Thyroid gland (tissue), 4 donors: ENCODE data around the gene PAFAH2.

ENCODE experiments used
- POLR2A ChIP-seq, 2 donors: fragments of 450-650 bp; IDR thresholded peaks; one replicate each; pipeline ENCODE4 v1.6.1; 2017; ENCODE audit warnings: antibody characterized with exemption in 2 of 2, mild to moderate bottlenecking in 2 of 2, moderate library complexity in 1 of 2
- TF ChIP-seq, protein P1 (sequence below), 6 experiments: fragments of 200-600 bp in 3 of 6; fragments of 450-650 bp in 3 of 6; sonication (generic) in 3 of 6; IDR thresholded peaks; one replicate each; pipeline ENCODE4 v1.5.1; 2016 to 2019; ENCODE audit warnings: antibody characterized with exemption in 6 of 6, mild to moderate bottlenecking in 2 of 6, inconsistent platforms in 1 of 6, moderate library complexity in 1 of 6

DNA sequence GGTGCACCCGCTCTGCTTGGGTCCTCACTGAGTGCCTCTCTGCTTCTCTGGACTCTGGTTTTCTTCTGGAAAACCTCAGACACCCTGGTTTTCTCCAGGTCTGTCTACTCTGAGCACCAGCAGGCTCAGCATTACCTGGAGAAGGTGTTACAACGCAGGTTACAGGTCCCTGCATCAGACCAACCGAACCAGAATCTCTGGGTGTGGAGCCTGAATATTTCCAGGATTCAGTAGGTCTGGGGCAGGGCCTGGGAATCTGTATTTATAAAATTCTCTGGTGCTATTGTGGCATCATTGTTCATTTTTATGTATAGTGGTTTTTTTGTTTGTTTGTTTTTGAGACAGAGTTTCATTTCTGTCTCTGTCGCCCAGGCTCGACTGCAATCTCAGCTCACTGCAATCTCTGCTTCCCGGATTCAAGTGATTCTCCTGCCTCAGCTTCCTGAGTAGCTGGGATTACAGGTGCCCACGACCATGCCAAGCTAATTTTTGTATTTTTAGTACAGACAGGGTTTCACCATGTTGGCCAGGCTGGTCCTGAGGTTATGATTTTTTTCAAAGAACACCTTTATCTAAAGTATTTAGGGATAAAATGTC is 49.5 kb upstream of the PAFAH2 start:
- TF ChIP-seq, protein P1, sequence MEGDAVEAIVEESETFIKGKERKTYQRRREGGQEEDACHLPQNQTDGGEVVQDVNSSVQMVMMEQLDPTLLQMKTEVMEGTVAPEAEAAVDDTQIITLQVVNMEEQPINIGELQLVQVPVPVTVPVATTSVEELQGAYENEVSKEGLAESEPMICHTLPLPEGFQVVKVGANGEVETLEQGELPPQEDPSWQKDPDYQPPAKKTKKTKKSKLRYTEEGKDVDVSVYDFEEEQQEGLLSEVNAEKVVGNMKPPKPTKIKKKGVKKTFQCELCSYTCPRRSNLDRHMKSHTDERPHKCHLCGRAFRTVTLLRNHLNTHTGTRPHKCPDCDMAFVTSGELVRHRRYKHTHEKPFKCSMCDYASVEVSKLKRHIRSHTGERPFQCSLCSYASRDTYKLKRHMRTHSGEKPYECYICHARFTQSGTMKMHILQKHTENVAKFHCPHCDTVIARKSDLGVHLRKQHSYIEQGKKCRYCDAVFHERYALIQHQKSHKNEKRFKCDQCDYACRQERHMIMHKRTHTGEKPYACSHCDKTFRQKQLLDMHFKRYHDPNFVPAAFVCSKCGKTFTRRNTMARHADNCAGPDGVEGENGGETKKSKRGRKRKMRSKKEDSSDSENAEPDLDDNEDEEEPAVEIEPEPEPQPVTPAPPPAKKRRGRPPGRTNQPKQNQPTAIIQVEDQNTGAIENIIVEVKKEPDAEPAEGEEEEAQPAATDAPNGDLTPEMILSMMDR (IDR thresholded peaks at IDR 0.05) = no peak
- TF ChIP-seq POLR2A (IDR thresholded peaks at IDR 0.05) = no peak
